Chondrocyte (in vitro differentiated cells): Measurements from ENCODE around the gene MCRIP2. TPM values are rescaled to one million over a fixed set of nuclear protein-coding genes. Genes with fewer than 3 reads are reported as not detected.
"Not testable (repeated sequence)": the region's sequence is repeated elsewhere in the genome, so short reads cannot be mapped to it uniquely, and the experiment has no call there.

Source experiments
- DNase-seq: peaks from one replicate; pipeline ENCODE4 v3.0.0; 2021; ENCODE audit warnings: mixed read lengths, low spot score
- H3K27ac Mint-ChIP-seq: one replicate; pipeline ENCODE4 v1.8.0; 2021; ENCODE audit warnings: mild to moderate bottlenecking, moderate library complexity, mixed read lengths; ENCODE audit not compliant: unreplicated experiment
- H3K27me3 Mint-ChIP-seq: 2 replicates; pipeline ENCODE4 v1.8.0; 2021; ENCODE audit warnings: low read depth, mixed read lengths
- H3K36me3 Mint-ChIP-seq: 2 replicates; pipeline ENCODE4 v1.8.0; 2021; ENCODE audit warnings: low read depth, mixed read lengths
- H3K4me1 Mint-ChIP-seq: 2 replicates; pipeline ENCODE4 v1.8.0; 2021; ENCODE audit warnings: low read depth, mild to moderate bottlenecking, mixed read lengths
- H3K4me3 Mint-ChIP-seq: one replicate; pipeline ENCODE4 v1.8.0; 2021; ENCODE audit warnings: mild to moderate bottlenecking, moderate library complexity, mixed read lengths; ENCODE audit not compliant: unreplicated experiment
- H3K9me3 Mint-ChIP-seq: 2 replicates; pipeline ENCODE4 v1.8.0; 2021; ENCODE audit warnings: low read depth, mixed read lengths
- total RNA-seq: library from RNA; stranded (reverse); gene quantifications from 3 replicates; pipeline ENCODE4 v1.2.1, GENCODE V29; 2021
- TF ChIP-seq, protein P1 (sequence below): fragments of 200-600 bp; sonication (generic); IDR thresholded peaks from 2 replicates; pipeline ENCODE4 v1.5.0; 2021; ENCODE audit warnings: antibody characterized with exemption, mild to moderate bottlenecking, moderate library complexity

Gene MCRIP2
- total RNA-seq, 1 donor from 2014 or later, result 15.3 TPM

DNA sequence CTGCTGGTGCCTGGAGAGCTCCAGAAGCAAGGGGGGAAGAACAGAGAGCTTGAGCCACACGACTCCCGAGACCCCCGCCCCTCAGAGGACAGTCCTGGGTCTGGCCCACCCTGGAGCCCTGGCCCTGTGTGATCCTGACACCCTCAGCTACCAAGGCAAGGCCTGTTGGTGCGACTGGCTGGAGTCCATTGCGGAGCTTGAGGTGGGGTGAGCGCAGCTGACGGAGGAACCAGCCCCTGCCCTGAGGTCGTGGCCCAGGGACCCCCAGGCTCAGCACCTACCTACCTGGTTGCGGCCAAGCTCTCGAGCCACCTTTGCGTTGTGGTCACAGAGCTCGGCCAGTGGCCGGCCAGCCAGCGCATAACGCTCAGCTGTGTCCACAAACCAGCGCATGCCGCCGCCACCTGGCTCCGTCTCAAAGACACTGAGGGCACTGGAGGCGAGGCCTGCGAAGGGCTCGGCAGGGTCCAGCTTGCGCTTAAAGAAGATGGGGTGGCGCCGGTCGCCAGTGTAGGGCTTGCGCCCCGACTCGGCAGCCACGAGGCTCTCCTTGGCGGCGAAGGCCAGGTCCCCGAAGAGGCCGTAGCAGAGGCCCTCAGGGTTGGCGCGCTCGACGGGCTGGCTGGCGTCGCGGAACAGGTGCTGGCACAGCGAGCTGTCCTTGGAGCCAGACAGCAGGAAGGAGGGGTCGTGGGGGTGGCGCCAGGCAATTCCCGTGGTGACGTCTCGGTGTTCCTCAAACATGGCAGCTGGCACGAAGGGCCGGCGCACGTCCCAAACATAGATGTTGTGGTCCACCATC lies 45.0 kb downstream of the MCRIP2 start:
- TF ChIP-seq, protein P1, sequence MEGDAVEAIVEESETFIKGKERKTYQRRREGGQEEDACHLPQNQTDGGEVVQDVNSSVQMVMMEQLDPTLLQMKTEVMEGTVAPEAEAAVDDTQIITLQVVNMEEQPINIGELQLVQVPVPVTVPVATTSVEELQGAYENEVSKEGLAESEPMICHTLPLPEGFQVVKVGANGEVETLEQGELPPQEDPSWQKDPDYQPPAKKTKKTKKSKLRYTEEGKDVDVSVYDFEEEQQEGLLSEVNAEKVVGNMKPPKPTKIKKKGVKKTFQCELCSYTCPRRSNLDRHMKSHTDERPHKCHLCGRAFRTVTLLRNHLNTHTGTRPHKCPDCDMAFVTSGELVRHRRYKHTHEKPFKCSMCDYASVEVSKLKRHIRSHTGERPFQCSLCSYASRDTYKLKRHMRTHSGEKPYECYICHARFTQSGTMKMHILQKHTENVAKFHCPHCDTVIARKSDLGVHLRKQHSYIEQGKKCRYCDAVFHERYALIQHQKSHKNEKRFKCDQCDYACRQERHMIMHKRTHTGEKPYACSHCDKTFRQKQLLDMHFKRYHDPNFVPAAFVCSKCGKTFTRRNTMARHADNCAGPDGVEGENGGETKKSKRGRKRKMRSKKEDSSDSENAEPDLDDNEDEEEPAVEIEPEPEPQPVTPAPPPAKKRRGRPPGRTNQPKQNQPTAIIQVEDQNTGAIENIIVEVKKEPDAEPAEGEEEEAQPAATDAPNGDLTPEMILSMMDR, result no peak
- Mint-ChIP-seq H3K27ac (no peak overlapping the region), H3K9me3 (no peaks in the 10 kb centered on the region), H3K27me3 (no peaks in the 10 kb centered on the region), H3K4me1 (peaks cover 43% of the 10 kb centered on the region), H3K4me3 (no peak overlapping the region), H3K36me3 (peaks cover 8% of the 10 kb centered on the region)
- DNase-seq, result no peak

DNA sequence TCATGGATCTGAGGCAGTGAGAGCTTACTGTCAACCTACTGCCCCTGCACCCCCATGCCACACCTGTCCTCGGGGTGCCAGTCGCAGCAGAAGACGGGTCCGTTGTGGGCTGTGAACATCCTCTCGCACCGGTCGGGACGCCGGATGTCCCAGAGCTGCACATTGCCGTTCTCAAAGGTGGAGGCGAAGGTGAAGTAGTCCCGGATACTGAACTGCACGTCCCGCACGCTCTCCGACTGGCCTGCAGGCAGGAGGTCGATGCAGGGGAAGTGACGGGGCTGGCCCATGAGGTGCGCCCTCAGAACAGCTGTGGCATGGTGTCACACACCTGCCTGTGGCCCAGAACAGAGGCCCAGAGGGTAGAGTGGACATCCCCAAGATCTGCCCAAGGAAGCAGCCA lies 45.9 kb downstream of the MCRIP2 start:
- no peak overlapping the region for H3K4me3 Mint-ChIP-seq
- no peaks in the 10 kb centered on the region for H3K9me3 Mint-ChIP-seq
- peaks cover 4% of the 10 kb centered on the region for H3K36me3 Mint-ChIP-seq
- H3K27me3 Mint-ChIP-seq, result peaks cover 5% of the 10 kb centered on the region
- no peak for DNase-seq
- peaks cover 35% of the 10 kb centered on the region for H3K4me1 Mint-ChIP-seq
- H3K27ac Mint-ChIP-seq, result no peak overlapping the region
- TF ChIP-seq, protein P1, result no peak

DNA sequence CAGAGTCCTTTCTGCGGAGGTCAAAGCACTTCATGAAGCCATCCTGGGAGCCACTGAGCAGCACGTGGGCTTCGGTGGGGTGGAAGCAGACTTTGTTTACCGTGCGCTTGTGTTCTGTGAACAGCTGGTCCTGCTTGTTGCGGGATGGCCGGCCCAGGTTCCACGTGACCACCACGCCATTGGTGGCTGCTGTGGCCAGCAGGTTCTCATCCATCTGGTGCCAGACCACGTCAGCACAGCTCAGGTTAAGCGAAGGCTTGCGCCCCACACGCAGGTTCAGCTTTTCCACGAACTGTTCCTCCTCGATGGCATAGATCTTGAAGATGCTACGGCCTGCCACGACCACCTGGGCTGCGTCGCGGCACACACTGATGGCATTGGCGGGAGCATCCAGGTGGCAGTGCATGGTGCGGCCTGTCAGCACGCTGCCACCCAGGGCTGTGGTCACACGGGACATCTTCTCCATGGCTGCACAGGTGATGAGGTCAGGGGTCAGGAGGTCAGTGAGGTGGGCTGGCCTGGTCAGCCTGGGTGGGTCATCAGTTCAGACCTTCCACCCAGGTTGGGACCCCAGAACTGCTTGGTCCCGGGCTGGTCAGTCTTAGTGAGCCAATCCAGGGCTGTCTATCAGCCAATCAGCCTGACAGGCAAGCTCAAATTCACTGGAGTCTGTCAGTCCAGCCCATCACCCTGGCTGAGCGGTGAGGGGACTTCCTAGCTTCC lies 47.7 kb downstream of the MCRIP2 start:
- TF ChIP-seq, protein P1, result no peak
- peaks cover 24% of the 10 kb centered on the region for H3K4me1 Mint-ChIP-seq
- DNase-seq, result no peak
- peak overlapping the region; percentile 87 for H3K4me3 Mint-ChIP-seq
- peaks cover 4% of the 10 kb centered on the region for H3K36me3 Mint-ChIP-seq
- H3K9me3 Mint-ChIP-seq, result no peaks in the 10 kb centered on the region
- peaks cover 13% of the 10 kb centered on the region for H3K27me3 Mint-ChIP-seq
- peak overlapping the region; percentile 78 for H3K27ac Mint-ChIP-seq

DNA sequence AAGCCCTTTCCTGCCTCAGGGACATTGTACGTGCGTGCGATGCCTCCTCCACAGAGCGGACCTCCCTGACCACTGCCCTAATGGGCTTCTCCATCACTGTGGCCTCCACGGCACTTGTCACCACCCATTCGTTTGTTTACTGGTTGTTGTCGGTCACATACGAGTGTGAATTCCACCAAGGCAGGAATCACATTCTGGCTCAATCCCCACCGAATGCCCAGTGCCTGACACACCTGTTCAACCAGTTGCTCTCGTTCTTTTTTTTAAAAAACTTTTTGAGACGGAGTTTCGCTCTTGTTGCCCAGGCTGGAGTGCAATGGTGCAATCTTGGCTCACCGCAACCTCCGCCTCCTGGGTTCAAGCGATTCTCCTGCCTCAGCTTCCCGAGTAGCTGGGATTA lies 49.6 kb downstream of the MCRIP2 start:
- not testable (repeated sequence) for H3K36me3 Mint-ChIP-seq, DNase-seq, H3K9me3 Mint-ChIP-seq, H3K27ac Mint-ChIP-seq
- Mint-ChIP-seq H3K27me3 (peaks cover 20% of the 10 kb centered on the region), H3K4me3 (peak overlapping the region; percentile 87), H3K4me1 (peaks cover 19% of the 10 kb centered on the region)

DNA sequence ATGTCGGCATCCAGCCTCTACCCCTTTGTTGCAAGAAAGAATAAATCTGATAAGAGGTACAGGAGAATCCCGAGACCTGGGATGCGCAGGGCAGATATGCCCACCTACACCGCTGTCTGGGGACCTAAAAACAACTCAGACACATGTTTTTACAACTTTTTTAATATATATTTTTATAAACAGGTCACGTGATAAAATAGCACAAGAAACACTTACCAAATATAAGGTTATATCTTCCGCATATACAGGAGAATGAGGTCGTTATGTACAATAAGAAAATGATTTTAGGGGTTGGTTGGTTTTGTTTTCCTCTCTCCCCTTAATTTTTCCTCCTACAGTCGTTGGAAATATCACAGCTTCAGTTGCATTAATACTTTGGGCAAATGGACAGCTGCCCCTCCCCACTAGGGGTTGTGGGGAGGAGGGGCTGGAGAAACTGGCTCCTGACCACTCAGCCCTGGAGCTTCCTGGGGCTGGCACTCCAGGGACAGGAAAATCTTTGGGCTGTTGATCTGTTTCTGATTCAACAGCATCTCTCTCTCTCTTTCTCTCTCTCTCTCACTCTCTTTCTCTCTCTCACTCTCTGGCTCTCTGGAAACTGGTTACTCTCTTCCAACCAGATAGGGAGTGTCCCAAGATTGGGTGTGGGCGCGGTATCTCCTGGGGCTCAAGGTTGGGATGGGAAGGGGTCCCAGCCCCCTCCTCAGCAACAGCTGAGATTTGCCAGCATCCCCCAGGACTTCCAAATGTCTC lies 50.9 kb downstream of the MCRIP2 start:
- Mint-ChIP-seq H3K4me3 (no peak overlapping the region), H3K4me1 (peaks cover 19% of the 10 kb centered on the region), H3K9me3 (no peaks in the 10 kb centered on the region), H3K27me3 (peaks cover 23% of the 10 kb centered on the region), H3K36me3 (peaks cover 1% of the 10 kb centered on the region), H3K27ac (no peak overlapping the region)
- TF ChIP-seq, protein P1, result no peak
- no peak for DNase-seq
